HG02763 (cell line): Measurements from ENCODE around the gene ARID1B.
A peak's percentile ranks its signal among the peaks of the same experiment; 100 is the strongest.

Experiments used
- ATAC-seq: cut with Tn5 transposase; IDR thresholded peaks from one replicate; pipeline ENCODE4 v1.9.1; 2021; ENCODE audit warnings: mild to moderate bottlenecking, moderate library complexity; ENCODE audit not compliant: unreplicated experiment

ARID1B gene

DNA sequence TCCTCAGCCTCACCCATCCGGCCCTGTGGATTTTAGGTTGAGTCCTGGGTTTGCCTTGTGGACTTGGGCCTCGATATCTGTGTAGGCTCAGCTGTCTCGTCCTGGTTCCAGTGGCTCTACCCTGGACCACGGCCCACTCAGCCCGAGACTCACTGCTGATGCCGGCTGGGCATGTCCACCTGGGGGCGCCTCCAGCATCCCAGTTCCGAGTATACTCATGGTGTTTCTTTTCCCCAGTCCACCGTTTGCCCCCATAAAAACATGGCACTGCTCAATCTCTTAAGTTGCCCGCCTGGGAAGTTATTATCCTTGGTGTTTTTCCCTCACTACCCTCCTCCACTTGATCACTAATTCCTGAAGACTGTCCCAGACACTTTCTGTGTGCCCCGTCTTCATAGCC lies 99.1 kb downstream of the ARID1B start:
- no peak for ATAC-seq

DNA sequence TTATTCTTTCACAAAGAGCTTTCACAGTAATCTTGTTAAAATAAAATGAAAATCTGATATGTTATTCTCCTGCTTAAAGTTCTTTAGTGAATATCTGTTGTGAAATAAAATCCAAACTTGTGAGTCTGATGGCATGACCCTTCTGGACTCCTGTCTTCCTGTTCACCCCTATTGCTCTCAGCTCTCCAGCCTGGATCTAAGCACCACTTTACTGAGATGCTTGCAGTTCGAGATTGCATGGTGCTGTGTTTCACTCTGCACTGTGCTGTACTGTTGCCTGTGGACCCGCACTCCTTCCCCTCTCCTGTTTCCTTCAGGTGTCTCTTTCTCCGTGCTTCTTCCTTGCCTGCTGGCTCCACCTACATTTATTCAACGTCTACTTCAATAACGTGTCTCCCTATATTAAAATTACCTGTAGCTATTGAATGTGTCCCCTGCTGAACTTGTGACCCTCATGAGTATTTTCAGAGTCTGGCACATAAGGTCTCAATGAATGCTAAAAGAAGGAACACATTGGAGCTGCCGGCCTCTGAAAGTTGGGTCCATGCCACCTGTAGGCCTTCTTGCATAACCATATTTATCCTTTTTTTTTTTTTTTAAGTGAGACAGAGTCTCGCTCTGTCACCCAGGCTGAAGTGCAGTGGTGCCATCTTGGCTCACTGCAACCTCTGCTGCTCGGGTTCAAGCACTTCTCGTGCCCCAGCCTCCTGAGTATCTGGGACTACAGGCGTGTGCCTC lies 100.1 kb downstream of the ARID1B start:
- ATAC-seq: no peak

DNA sequence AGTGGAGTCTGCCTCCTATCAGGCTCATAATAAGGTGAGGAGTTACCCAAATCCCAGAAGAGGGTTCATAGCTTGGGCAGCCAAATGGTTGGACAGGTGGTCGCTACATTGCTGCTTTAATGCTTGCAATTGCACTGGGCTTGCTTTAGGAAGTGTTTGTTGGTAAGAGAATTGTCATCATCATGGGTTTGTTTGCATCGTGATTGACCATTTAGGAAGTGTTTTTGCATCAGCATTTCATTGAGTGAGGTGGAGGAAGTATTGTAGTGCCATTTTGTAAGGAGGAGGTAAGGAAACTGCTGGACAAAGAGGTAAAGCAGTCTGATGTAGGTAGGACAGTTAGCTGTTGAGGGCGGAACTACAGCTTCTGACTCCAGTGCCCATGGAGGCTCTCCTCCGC lies 101.5 kb downstream of the ARID1B start:
- ATAC-seq: no peak

DNA sequence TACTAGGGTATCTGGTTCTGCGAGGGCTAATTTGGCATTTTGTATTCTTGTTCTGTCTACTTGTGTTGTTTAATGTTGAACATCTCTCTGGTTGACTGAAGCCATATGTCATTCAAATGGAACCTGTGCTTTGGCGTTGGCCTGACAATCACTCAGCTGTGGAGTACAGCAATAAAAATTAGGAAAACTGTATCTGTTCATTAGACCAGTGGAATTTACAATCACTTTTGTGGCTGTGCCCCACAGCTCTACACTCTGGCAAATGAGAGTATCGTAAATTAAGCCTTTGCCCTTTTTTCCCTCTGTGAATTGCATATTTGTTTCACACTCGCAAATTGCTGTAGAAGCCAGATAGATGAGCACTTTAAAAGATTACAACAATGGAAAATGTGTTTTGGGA lies 102.0 kb downstream of the ARID1B start:
- ATAC-seq: no peak

DNA sequence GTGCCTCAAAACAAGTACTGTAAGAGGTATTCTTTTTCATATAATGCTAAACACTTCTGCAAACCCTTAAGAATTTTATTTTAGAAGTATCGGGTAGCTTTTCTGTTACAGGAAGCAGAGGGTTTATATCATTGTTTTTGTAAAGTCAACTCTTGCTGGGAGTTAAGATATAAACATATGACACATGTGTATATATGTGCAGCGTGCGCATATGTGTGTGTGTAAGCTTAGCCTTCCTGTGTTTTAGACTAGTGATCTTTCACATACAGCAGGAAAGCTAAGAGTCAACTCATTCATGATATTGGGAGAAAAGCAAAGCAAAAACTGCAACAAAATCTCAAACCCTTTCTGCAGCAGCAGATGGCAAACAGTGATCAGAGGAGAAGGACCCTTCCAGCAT lies 102.4 kb downstream of the ARID1B start:
- ATAC-seq: no peak

DNA sequence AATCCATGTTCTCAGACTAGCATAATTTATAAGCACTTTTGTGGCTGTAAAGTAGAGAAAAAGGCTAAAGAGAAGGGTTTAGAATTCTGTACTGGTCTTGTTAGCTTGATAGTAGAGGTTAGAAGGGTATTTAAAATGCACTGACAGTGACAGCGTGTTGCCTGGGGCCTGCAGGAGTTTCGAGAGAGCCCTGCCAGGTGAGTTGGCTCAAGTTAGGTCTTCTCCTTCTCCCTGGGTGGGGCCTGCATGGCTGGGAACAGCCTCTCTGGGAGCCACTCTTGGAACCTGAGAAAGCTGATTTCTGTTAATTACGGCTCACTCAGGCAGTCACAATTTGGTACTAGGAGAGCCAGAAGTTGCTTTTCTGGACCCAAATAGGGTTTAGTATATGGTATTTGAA lies 103.7 kb downstream of the ARID1B start:
- no peak for ATAC-seq

DNA sequence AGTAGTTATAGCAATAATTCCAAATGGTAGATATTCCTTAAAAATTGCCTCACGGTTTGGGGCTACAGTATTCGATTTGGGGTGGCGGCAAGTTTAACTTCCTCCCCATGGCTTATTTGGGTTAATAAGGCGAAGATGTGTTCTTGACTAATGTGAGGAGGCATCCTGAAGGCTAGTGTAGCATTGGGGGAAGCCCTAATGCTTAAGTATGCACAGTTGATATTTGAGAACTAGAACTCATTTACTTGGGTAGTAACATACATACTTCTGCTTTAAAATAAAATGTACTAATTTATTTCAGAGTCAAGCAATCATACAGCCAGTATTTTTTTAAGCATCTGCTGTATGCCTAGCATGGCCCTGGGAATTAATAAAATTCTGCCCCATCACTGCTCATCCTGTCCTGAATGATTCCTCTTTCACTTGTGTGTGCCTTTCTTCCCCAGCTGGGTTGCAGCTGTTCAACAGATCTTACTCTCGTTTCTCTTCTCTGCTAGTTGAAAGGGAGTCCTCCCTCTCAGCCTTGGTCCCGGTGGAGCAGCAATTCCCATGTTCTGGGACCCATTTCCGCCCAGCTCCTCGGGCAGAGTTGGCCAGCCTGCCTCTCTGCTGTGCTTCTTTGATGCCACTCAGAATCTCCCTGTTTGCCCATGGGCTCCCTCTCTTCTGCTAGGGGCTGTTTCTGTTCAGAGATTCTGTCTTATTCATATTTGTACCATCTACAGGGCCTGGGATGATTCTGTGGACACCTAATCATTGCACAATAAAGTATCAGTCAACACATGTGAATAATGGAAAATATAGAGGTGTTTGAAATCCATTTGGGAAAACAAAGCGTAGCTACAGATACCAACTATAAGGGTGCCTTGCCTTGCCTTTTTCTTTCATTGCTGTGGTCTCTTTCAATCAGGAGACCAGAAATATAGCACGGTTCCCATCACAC lies 104.8 kb downstream of the ARID1B start:
- ATAC-seq: no peak

DNA sequence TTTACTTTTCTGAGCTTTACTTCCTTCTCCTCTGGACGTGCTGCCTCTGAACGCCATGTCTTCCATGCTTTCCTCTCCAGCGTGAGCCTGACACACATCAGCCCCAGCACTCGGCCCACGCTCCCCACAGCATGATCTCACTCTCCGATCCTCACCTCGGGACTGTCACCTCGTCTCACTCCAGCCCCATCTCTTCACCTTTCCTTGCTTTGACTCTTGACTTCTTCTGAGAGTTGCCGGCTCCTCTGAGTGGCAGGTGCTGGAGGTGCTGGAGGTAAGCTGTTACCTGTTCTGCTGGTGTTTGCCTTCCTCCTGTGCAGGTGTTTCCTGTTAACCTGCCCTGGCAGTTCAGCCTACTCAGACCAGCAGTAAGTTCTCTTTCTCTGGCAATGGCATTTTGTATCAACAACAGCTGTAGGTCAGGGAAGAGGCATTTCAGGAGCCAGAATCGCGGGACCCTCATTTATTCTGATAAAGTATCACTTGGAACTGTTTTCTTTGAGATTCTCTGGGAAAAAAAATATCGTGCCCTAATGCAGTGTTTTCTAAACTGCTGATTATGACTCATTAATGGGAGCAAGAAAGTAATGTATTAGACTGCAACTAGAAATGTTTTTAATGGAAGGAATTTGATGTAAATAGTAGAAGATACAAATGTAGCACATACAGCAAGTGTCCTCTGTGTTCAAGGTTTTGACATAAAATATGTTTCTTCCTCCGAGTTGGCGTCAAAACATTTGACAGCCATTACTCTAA lies 106.5 kb downstream of the ARID1B start:
- no peak for ATAC-seq

DNA sequence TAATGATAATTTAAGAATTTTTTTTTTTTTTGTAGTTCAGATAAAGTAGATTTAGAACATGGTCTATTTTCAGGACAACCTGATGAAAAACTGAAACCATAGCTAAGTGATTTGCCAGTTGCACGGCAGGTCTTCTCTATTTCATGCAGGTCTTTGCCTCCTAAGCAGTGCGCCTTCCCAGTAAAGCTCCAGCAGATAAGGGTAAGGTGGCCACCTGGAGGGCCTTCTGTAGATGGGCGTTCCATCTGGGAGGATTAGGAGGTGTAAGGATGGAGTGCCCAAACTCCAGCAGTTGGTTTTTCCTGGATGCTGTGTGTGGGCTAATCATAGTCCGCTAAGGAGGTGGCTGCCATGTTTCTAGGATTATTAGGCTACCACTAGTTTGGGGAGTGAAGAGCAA lies 107.1 kb downstream of the ARID1B start:
- no peak for ATAC-seq

DNA sequence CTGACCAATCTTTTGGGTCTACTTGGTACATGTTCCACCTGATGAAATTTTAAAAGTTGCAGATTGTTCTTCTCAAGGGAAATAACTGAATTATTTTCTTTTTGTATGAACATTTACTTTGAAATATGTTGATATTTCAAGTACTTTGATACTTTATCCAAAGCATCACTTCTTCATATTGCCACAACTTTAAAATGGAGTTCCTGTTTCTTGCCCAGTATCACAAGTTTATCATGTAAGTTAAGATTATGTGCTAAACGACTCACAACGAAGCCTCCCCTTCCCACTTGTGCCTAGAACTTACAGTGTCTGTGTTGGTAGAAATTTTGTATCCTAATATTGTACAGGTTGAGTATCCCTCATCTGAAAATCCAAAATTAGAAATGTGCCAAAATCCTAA lies 108.4 kb downstream of the ARID1B start:
- no peak for ATAC-seq

DNA sequence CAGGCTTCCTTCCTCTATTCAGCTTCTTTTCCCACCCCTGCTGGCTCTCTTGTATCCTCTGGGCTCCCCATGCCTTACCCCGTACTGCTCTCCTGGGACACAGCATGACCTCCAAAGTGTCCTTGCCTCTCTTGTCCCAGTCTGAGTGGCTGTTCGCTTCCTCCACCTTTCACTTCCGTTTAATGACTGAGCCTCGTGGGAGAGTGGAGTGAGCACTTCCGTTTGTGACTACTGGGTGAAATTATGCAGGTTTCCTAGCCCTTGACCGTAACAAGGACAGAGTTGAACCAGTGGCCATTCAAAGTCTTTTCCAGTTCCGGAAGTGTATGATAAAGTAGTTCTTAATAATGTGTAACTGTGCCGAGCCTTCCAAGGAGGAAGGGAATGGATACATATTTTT lies 109.2 kb downstream of the ARID1B start:
- ATAC-seq: peak; percentile 75

DNA sequence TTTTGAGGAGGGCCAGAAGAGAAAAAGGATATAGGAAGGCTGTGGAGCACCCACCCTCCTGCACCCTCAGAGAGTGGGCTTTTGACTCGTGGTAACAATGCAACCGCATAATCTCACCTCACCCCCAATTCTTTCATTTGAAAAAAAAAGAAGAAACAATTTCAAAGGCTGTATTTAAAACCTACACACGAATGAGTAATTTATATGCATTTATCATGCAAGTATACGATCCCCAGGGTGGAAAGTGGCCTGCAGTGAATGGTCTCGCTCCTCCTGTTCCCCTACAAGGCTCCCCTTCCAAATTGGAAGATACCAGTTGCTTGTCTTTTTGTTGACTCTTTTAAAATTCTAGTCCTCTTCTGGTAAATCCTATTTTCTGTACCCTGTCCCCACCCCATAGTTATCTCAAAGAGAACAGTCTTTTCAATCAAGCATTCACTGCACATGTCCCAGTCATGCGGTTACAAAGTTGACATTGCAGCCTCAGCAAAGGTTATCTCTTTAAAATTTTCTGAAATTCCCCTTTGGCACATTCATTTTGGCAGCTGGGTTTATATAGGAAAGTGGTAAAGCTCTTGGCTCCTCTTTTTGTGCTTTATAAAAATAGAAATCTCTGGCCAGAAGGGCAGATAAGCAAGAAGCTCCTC lies 110.6 kb downstream of the ARID1B start:
- no peak for ATAC-seq

DNA sequence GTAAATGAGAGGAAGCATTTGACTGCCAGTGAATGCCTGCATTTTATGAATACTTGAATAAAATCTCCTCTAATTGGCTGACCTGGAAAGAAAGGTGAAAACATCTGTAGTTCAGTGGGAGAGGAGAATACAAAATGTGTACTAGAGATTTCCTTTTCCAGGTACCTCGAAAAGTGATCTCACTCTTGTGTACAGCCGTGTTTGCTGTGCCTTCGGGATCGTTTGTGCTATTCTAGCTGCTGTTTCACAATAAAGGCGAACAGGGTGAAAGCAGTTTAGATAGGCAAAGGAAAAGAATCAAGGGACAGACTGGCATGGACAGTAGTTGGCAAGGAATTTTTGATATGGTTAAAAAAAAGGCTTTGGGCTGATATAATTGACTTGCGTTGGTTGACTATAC lies 112.3 kb downstream of the ARID1B start:
- no peak for ATAC-seq

DNA sequence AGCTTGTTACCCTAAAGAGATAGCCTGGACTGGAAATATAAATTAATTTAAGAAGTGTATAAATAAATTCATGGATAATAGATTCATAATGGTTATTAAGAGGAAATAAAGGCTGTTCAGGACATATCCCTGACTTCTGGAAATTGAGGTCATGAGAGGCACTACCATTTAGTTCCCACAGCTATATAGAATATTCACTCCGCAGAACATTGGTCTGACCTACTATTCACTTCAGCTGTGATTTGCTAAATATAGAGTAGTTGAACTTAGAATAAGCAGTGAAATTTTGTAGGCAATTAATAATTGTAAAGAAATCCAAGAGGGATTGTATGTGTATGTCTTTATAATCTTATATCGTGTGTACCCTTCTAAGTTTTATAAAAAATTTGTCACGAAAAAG lies 112.8 kb downstream of the ARID1B start:
- no peak for ATAC-seq

DNA sequence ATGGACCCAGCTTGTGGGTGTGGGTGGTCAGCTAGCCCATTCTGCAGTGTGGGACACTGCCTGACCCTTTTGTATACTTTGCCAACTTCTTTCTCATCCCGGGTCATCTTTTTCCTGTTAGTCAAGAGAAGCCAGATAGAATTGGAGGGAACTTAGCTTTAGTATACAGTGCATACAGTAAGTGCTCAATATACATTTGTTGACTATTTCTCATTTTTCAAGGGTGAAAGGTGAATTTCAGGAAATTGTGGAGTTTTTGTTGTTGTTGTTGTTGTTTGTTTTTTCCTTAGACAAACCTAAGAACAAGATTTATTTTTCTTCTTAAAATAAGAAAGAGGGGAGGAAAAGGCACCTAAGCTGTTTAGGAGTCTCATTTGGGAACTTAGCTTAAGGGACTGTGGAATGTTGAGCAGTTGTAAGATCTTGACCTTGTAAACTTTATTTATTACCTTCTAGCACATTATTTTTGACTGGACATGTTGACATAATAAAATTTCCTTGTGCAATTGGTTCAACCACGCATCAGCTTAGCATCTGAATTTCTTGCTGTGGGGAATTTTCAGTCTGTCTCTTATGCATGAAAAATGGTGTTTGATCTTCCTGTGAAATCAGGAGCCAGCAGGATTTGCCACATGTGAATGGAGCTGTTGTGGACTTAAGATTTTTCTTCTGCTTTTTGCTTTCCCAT lies 113.6 kb downstream of the ARID1B start:
- ATAC-seq: no peak

DNA sequence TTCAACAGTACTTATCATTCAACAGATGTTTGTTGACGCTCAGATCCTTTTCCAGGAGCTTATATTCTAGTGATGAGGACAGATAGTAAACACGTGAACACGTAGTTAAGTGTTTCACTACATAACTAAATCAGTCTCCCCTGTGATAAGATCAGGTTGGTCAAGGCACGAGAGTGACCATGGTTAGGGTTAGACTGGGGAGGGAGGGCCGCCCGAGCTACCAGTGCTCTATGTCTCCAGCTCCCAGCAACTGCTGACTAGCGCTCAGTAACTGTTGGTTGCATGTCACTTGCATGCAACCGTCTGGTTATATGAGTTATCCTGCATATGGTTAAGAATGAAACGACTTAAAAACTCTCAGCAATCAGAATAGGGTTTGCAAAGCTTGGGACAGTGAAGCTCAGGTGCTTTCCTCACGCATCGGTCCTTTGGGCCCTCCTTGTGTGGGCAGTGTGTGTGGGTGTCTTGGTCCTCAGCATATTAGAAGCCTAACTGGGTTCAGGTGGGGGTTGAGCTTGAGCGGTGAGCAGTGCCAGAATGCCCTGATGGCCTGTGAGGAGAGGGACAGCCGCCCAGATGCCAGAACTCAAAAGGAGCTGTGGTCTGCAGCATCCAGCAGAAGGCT lies 120.8 kb downstream of the ARID1B start:
- no peak for ATAC-seq

DNA sequence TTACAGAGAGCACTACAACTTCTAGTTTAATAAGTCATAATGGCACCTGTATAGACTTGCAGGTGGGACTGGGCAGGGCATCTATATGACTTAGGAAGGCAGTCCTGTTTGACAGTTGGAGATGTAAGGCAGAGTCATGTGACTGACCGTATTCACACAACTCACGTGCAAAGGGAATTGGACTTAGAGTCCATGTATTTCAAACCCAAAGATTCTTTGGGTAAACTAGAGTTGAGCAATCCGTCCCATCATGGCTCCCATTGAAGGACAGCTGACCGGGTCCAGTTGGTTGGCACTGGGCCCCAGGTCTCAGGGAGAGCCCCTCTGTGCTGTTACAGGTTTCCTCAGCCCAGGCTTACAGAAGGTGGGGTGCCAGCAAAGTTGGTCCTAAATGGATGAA lies 121.9 kb downstream of the ARID1B start:
- no peak for ATAC-seq

DNA sequence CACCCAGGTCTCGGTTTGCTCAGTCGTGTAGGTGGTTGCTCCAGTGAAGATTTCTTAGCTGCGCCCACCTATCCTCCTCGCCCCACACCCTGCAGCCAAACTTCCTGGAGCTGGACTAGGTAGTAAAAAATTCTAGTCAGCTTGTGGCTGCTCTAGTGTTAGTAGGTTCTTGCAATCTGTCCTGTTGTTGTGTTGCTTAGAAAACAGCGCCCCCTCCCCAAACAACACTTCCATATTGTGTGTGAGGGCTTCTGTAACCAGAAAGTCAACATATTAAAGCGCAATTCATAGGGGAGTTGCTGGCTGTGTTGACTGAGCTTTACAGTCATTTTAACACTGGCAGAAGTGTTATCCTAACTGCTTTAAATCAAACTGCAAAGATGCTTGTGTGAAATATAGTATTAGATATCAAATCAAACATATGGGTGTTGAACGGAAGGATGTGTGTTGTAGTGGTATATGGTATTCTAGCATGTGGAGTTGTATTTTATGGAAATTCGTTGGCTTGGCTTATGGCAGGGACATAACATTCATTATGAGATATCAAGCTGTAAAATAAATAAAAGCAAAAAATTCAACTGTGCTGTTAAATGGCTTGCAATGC lies 122.5 kb downstream of the ARID1B start:
- ATAC-seq: no peak

DNA sequence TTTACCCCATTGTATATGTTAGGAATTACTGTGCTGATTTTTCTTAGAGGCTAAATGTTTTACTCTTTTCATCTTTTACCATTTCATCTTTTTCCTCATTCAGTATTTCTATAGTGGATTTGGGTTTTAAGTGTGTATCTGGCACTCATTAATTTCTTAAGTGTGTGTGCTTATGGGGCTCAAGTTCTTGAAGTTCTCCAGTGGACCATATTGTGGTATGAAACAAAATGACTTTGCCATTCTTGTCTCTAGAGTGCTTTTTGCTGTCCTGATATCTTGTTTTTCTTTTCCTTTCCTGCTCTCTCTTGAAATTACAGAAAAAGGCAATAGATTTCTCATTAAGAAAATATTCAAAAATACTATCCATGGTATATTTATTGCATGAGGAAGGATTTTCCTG lies 123.1 kb downstream of the ARID1B start:
- no peak for ATAC-seq
